Stimulated activated CD8-positive, alpha-beta memory T cell treated with anti-CD3 and anti-CD28 coated beads, Interleukin-15, amount 100 ng/mL, for 24 hours (primary cell): ENCODE results near the gene AGPAT4.

Source experiments
- DNase-seq: peaks from one replicate; pipeline ENCODE4 v3.0.0-alpha.2; 2020; ENCODE audit warnings: low read depth

Gene AGPAT4

GRCh38 chr6:161281092-161281491 is 7.2 kb upstream of the AGPAT4 start:
- DNase-seq = no peak

- no peak for DNase-seq
Observed at GRCh38 chr6:161279677-161280415, 6.0 kb upstream of the AGPAT4 start.

GRCh38 chr6:161276605-161277155 is 2.8 kb upstream of the AGPAT4 start:
- DNase-seq = no peak

- no peak for DNase-seq
Observed at GRCh38 chr6:161274898-161275297, 1.0 kb upstream of the AGPAT4 start.

- no peak for DNase-seq
Observed at GRCh38 chr6:161274488-161274858, 612 bp upstream of the AGPAT4 start.

- no peak for DNase-seq
Observed at GRCh38 chr6:161273274-161273751, 548 bp downstream of the AGPAT4 start.

- no peak for DNase-seq
Observed at GRCh38 chr6:161272635-161273273, 1.1 kb downstream of the AGPAT4 start.

GRCh38 chr6:161271343-161272030 is 2.4 kb downstream of the AGPAT4 start:
- DNase-seq = no peak

- DNase-seq = no peak
Observed at GRCh38 chr6:161270116-161270515, 3.7 kb downstream of the AGPAT4 start.

GRCh38 chr6:161269310-161269709 is 4.6 kb downstream of the AGPAT4 start:
- DNase-seq = no peak

- DNase-seq = no peak
Observed at GRCh38 chr6:161268531-161269210, 5.2 kb downstream of the AGPAT4 start.

GRCh38 chr6:161266513-161267230 is 7.2 kb downstream of the AGPAT4 start:
- DNase-seq = no peak

- no peak for DNase-seq
Observed at GRCh38 chr6:161265975-161266374, 7.9 kb downstream of the AGPAT4 start.

- no peak for DNase-seq
Observed at GRCh38 chr6:161265554-161265953, 8.3 kb downstream of the AGPAT4 start.

- no peak for DNase-seq
Observed at GRCh38 chr6:161264181-161264580, 9.7 kb downstream of the AGPAT4 start.

- no peak for DNase-seq
Observed at GRCh38 chr6:161261816-161262215, 12.0 kb downstream of the AGPAT4 start.

- no peak for DNase-seq
Observed at GRCh38 chr6:161261325-161261724, 12.5 kb downstream of the AGPAT4 start.

- DNase-seq = no peak
Observed at GRCh38 chr6:161259302-161259701, 14.6 kb downstream of the AGPAT4 start.

- DNase-seq = no peak
Observed at GRCh38 chr6:161257793-161258457, 15.9 kb downstream of the AGPAT4 start.

- no peak for DNase-seq
Observed at GRCh38 chr6:161256407-161256806, 17.5 kb downstream of the AGPAT4 start.

GRCh38 chr6:161255518-161255917 is 18.3 kb downstream of the AGPAT4 start:
- DNase-seq = no peak
